Mesenchymal stem cell (in vitro differentiated cells and primary cell): ENCODE data around the gene ANKS1A.

Source experiments
- DNase-seq: peaks from one replicate; pipeline ENCODE4 v3.0.0-alpha.2; 2013
- H2AFZ ChIP-seq: one replicate; pipeline ENCODE4 v1.6.1; 2013; ENCODE audit warnings: low read depth, mild to moderate bottlenecking, control low read depth, inconsistent platforms, low read length, moderate library complexity
- H2AK5ac ChIP-seq: 2 replicates; pipeline ENCODE4 v1.6.1; 2013; ENCODE audit warnings: low read length, moderate library complexity, mild to moderate bottlenecking, inconsistent platforms; ENCODE audit not compliant: severe bottlenecking
- H2BK120ac ChIP-seq: one replicate; pipeline ENCODE4 v1.6.1; 2013; ENCODE audit warnings: low read depth, mild to moderate bottlenecking, inconsistent platforms, low read length, moderate library complexity
- H2BK12ac ChIP-seq, 2 experiments: one replicate each; pipeline ENCODE4 v1.6.1; 2013; ENCODE audit warnings: inconsistent platforms in 2 of 2, low read length in 2 of 2, mild to moderate bottlenecking in 2 of 2, moderate library complexity in 2 of 2, control low read depth in 1 of 2
- H2BK15ac ChIP-seq: one replicate; pipeline ENCODE4 v1.6.1; 2013; ENCODE audit warnings: mild to moderate bottlenecking, low read depth, inconsistent platforms; ENCODE audit not compliant: poor library complexity, severe bottlenecking
- H2BK5ac ChIP-seq: 2 replicates; pipeline ENCODE4 v1.6.1; 2013; ENCODE audit warnings: low read depth, mild to moderate bottlenecking, low read length, control low read depth, inconsistent platforms; ENCODE audit not compliant: poor library complexity, severe bottlenecking
- H3K14ac ChIP-seq, 2 experiments: one replicate each; pipeline ENCODE4 v1.6.1; 2013; ENCODE audit warnings: inconsistent platforms in 2 of 2, low read length in 2 of 2, control low read depth in 1 of 2, mild to moderate bottlenecking in 1 of 2, moderate library complexity in 1 of 2
- H3K18ac ChIP-seq, 2 experiments: one replicate each; pipeline ENCODE4 v1.6.1; 2013; ENCODE audit warnings: inconsistent platforms in 2 of 2, low read length in 2 of 2, control low read depth in 1 of 2, low read depth in 1 of 2, mild to moderate bottlenecking in 1 of 2
- H3K23ac ChIP-seq, 2 experiments: one replicate each; pipeline ENCODE4 v1.6.1; 2013; ENCODE audit warnings: inconsistent platforms in 2 of 2, low read length in 2 of 2, mild to moderate bottlenecking in 2 of 2, moderate library complexity in 2 of 2, control low read depth in 1 of 2
- H3K27ac ChIP-seq: 2 replicates; pipeline ENCODE4 v1.5.1; 2013; ENCODE audit warnings: mild to moderate bottlenecking, moderate library complexity, low read length, control low read depth, inconsistent platforms; ENCODE audit not compliant: poor library complexity, severe bottlenecking
- H3K27me3 ChIP-seq, 2 experiments: 2 replicates each; pipeline versions ENCODE4 v1.6.1 to v1.7.0; 2013; ENCODE audit warnings: low read length in 2 of 2, mild to moderate bottlenecking in 2 of 2, moderate library complexity in 2 of 2, control low read depth in 1 of 2, inconsistent platforms in 1 of 2; ENCODE audit not compliant: control insufficient read depth in 1 of 2, insufficient read depth in 1 of 2
- H3K36me3 ChIP-seq, 2 experiments: 2 replicates each; pipeline versions ENCODE4 v1.6.1 to v1.7.0; 2013; ENCODE audit warnings: low read length in 2 of 2, control low read depth in 1 of 2, inconsistent platforms in 1 of 2, low read depth in 1 of 2, mild to moderate bottlenecking in 1 of 2; ENCODE audit not compliant: insufficient read depth in 2 of 2, control insufficient read depth in 1 of 2
- H3K4ac ChIP-seq, 2 experiments: one replicate each; pipeline ENCODE4 v1.6.1; 2013; ENCODE audit warnings: inconsistent platforms in 2 of 2, low read length in 2 of 2, mild to moderate bottlenecking in 2 of 2, moderate library complexity in 2 of 2, control low read depth in 1 of 2, low read depth in 1 of 2
- H3K4me1 ChIP-seq: 2 replicates; pipeline ENCODE4 v1.6.1; 2013; ENCODE audit warnings: low read depth, low read length, control low read depth; ENCODE audit not compliant: control insufficient read depth, insufficient read depth
- H3K4me2 ChIP-seq: 2 replicates; pipeline ENCODE4 v1.6.1; 2013; ENCODE audit warnings: low read length, mild to moderate bottlenecking, inconsistent platforms; ENCODE audit not compliant: poor library complexity, severe bottlenecking
- H3K4me3 ChIP-seq, 2 experiments: 2 replicates each; pipeline versions ENCODE4 v1.5.1 to v1.7.0; 2013; ENCODE audit warnings: low read length in 2 of 2, mild to moderate bottlenecking in 2 of 2, control low read depth in 1 of 2, low read depth in 1 of 2; ENCODE audit not compliant: insufficient read depth in 1 of 2
- H3K79me1 ChIP-seq: replicated peaks from 2 replicates; pipeline ENCODE4 v1.6.1; 2013; ENCODE audit warnings: mild to moderate bottlenecking, control low read depth, low read length, inconsistent platforms; ENCODE audit not compliant: poor library complexity, severe bottlenecking
- H3K9ac ChIP-seq: 2 replicates; pipeline ENCODE4 v1.7.0; 2013; ENCODE audit warnings: mild to moderate bottlenecking, low read length, moderate library complexity
- H3K9me3 ChIP-seq: 2 replicates; pipeline ENCODE4 v1.7.0; 2013; ENCODE audit warnings: mild to moderate bottlenecking, low read length; ENCODE audit not compliant: control insufficient read depth
- H4K8ac ChIP-seq: one replicate; pipeline ENCODE4 v1.6.1; 2013; ENCODE audit warnings: inconsistent platforms, mild to moderate bottlenecking, low read length, moderate library complexity
- H4K91ac ChIP-seq: one replicate; pipeline ENCODE4 v1.6.1; 2013; ENCODE audit warnings: mild to moderate bottlenecking, low read length, inconsistent platforms
- WGBS: methylation state at CpG from one replicate; pipeline ENCODE4 v1.1.7; 2013; ENCODE audit warnings: mixed read lengths; 5-methylcytosine and 5-hydroxymethylcytosine counted together

The ANKS1A gene

DNA sequence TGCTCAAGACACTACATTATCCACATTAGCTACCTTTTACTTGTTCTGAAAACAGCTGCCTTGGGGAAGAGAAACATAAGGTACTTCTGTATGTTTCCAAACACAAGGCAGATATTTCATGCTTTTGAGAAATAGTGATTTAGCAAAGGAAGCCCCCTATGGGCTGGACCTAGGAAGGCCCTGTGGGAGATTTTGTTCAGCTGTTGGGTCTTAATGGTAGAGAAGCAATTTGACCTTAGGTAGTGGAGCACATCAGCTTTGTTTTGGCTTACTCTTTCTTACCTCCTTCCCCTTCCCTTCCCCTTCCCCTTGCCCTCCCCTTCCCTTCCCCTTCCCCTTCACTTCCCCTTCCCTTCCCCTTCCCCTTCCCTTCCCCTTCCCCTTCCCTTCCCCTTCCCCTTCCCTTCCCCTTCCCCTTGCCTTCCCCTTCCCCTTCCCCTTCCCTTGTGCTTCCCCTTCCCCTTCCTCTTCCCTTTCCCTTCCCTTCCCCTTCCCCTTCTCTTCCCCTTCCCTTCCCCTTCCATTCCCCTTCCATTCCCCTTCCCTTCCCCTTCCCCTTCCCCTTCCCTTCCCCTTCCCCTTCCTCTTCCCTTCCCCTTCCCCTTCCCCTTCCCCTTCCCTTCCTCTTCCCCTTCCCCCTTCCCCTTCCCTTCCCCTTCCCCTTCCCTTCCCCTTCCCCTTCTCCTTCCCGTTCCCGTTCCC is 84.6 kb downstream of the ANKS1A start:
- WGBS, result 95% methylated on average over 2 of the region's 2 CpGs
- Histone ChIP-seq H3K4ac (no peak overlapping the region), H3K23ac (no peak overlapping the region), H4K91ac (no peak overlapping the region), H3K79me1 (peaks cover 6% of the 10 kb centered on the region), H3K9me3 (no peaks in the 10 kb centered on the region), H3K36me3 (peaks cover 3 to 6% of the 10 kb centered on the region in 2 experiments), H2BK120ac (no peak overlapping the region), H3K18ac (no peak overlapping the region), H2AFZ (no peak overlapping the region), H3K4me1 (no peaks in the 10 kb centered on the region), H3K14ac (no peak overlapping the region), H3K9ac (no peak overlapping the region), H2BK5ac (no peak overlapping the region), H2BK12ac (no peak overlapping the region), H3K4me3 (no peak overlapping the region), H3K4me2 (no peak overlapping the region), H2AK5ac (no peak overlapping the region), H3K27me3 (no peaks in the 10 kb centered on the region), H3K27ac (no peak overlapping the region), H4K8ac (no peak overlapping the region), H2BK15ac (no peak overlapping the region)
- no peak for DNase-seq

DNA sequence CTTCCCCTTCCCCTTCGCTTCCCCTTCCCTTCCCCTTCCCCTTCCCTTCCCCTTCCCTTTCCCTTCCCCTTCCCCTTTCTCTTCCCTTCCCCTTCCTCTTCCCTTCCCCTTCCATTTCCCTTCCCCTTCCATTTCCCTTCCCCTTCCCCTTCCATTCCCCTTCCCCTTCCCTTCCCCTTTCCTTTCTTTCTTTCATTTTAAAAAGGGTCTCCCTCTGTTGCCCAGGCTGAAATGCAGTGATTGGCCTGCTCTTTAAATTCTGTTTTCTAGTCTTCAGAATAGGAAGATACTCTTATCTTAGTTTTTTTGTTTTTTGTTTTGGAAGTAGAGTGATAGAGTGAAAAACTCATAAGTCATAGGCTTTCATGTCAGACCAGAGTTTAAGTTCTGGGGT is 85.2 kb downstream of the ANKS1A start:
- Histone ChIP-seq H3K4ac (no peak overlapping the region), H3K18ac (no peak overlapping the region), H3K4me1 (no peaks in the 10 kb centered on the region), H3K79me1 (peaks cover 6% of the 10 kb centered on the region), H2AFZ (no peak overlapping the region), H3K14ac (no peak overlapping the region), H2AK5ac (no peak overlapping the region), H2BK12ac (no peak overlapping the region), H3K27ac (no peak overlapping the region), H3K9me3 (no peaks in the 10 kb centered on the region), H3K4me3 (no peak overlapping the region), H3K4me2 (no peak overlapping the region), H4K8ac (no peak overlapping the region), H4K91ac (no peak overlapping the region), H2BK5ac (no peak overlapping the region), H3K27me3 (no peaks in the 10 kb centered on the region), H3K9ac (no peak overlapping the region), H3K23ac (no peak overlapping the region), H3K36me3 (peaks cover 3 to 6% of the 10 kb centered on the region in 2 experiments), H2BK15ac (no peak overlapping the region), H2BK120ac (no peak overlapping the region)
- no peak for DNase-seq
- WGBS, result 100% methylated on average over 1 of the region's 1 CpG

DNA sequence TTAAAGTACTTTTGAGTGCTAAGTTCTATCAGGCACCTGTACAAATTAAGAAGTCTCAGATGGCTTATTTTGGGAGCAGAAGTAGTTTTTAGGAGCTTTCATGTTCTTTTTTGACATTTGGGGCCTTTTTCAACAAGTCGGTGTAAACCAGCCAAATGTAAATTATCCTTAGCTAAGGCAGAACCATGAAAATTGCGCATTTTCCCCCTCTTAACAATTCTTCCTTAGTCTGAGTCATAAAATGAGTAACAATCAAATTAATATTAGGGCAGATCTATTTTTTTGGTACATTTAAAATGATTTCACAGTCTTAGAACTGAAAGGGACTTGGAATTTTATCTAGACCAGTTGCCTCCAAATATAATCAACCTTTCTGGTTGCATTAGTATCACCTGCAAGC is 87.2 kb downstream of the ANKS1A start:
- Histone ChIP-seq H3K18ac (no peak overlapping the region), H3K27me3 (no peaks in the 10 kb centered on the region), H3K36me3 (no peaks in the 10 kb centered on the region), H4K91ac (no peak overlapping the region), H3K9ac (no peak overlapping the region), H3K23ac (no peak overlapping the region), H3K4ac (no peak overlapping the region), H3K9me3 (no peaks in the 10 kb centered on the region), H4K8ac (no peak overlapping the region), H3K79me1 (peaks cover 10% of the 10 kb centered on the region), H3K4me1 (no peaks in the 10 kb centered on the region), H2BK120ac (no peak overlapping the region), H3K14ac (no peak overlapping the region), H3K4me2 (no peak overlapping the region), H3K27ac (no peak overlapping the region), H2BK15ac (no peak overlapping the region), H3K4me3 (no peak overlapping the region), H2BK12ac (no peak overlapping the region), H2AK5ac (no peak overlapping the region), H2AFZ (no peak overlapping the region), H2BK5ac (no peak overlapping the region)
- 73% methylated on average over 2 of the region's 2 CpGs for WGBS
- DNase-seq, result no peak

DNA sequence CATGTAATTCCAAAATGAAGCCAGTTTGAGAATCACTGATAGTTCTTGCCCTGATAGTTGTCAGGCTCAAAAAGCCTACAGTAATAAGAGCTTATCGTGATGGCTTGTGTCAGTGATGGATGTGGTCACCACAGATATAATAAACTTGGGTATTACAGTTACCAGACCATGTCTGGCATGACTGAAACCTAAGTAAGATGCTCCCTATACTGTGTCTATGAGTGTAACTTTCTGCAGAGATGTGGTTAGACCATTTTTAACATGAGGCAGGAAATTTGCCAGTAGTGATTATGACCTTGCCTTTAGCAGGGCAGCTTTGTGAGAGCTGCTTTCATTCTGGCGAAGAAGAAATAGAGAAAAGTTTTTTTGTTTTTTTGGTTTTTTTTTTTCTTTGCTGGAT is 90.2 kb downstream of the ANKS1A start:
- 100% methylated on average over 2 of the region's 2 CpGs for WGBS
- Histone ChIP-seq H2AFZ (no peak overlapping the region), H3K27me3 (no peaks in the 10 kb centered on the region), H3K36me3 (peaks cover 8 to 20% of the 10 kb centered on the region in 2 experiments), H3K18ac (no peak overlapping the region), H2BK5ac (no peak overlapping the region), H3K14ac (no peak overlapping the region), H2BK12ac (no peak overlapping the region), H3K9ac (no peak overlapping the region), H4K91ac (no peak overlapping the region), H3K4me3 (no peak overlapping the region), H2BK120ac (no peak overlapping the region), H2AK5ac (no peak overlapping the region), H3K23ac (no peak overlapping the region), H3K4me2 (no peak overlapping the region), H3K79me1 (peaks cover 15% of the 10 kb centered on the region), H3K4me1 (peaks cover 5% of the 10 kb centered on the region), H4K8ac (no peak overlapping the region), H3K9me3 (no peaks in the 10 kb centered on the region), H3K27ac (no peak overlapping the region), H3K4ac (no peak overlapping the region), H2BK15ac (no peak overlapping the region)
- no peak for DNase-seq
